Fibroblast of villous mesenchyme (primary cell): ENCODE measurements around the gene PCDHGB2. TPM values are rescaled to one million over a fixed set of nuclear protein-coding genes. Genes with fewer than 3 reads are reported as not detected.

Source experiments
- DNase-seq: peaks from one replicate; pipeline ENCODE4 v3.0.0-alpha.2; 2010; ENCODE audit warnings: low read depth
- H3K4me3 ChIP-seq: 2 replicates; pipeline ENCODE4 v1.5.1; 2011; ENCODE audit warnings: low read depth, mild to moderate bottlenecking, low read length
- CTCF ChIP-seq: IDR thresholded peaks from 2 replicates; pipeline ENCODE4 v1.5.1; 2012; ENCODE audit warnings: low read depth, mild to moderate bottlenecking, low read length; ENCODE audit not compliant: insufficient read depth
- total RNA-seq: library from RNA; depleted of rRNA; stranded (reverse); fragments of >200 nt; gene quantifications from 2 replicates; pipeline ENCODE4 v1.2.3, GENCODE V29; 2012

Gene PCDHGB2
- total RNA-seq, 1 donor, result 2.6 TPM

- peak; percentile 54 for DNase-seq
- TF ChIP-seq CTCF, result peak; percentile 68
- H3K4me3 ChIP-seq, result peak within 1 kb of the TSS; percentile 69
Measured at GRCh38 chr5:141382469-141383294, 22.9 kb downstream of the PCDHGB2 start, which contains the start of gene PCDHGA7. PCDHGA7 (plus strand) TSS chr5:141382742; CDS start chr5:141382900, 158 bp downstream.

GRCh38 chr5:141383345-141383744 lies 23.6 kb downstream of the PCDHGB2 start:
- peak overlapping the region; percentile 69 for H3K4me3 ChIP-seq
- DNase-seq, result no peak
- TF ChIP-seq CTCF, result no peak

GRCh38 chr5:141384471-141385267 lies 24.9 kb downstream of the PCDHGB2 start:
- DNase-seq, result no peak
- TF ChIP-seq CTCF, result no peak
- no peak overlapping the region for H3K4me3 ChIP-seq

- TF ChIP-seq CTCF, result peak; percentile 66
- DNase-seq, result peak; percentile 56
- peak within 1 kb of the TSS; percentile 58 for H3K4me3 ChIP-seq
Measured at GRCh38 chr5:141387557-141388311, 27.9 kb downstream of the PCDHGB2 start, which contains the start of gene PCDHGB4. PCDHGB4 (plus strand) TSS chr5:141387698; CDS start chr5:141387885, 187 bp downstream.

- H3K4me3 ChIP-seq, result no peak overlapping the region
- no peak for DNase-seq
- no peak for TF ChIP-seq CTCF
Measured at GRCh38 chr5:141388661-141389060, 28.9 kb downstream of the PCDHGB2 start.
